Measurements from ENCODE around the gene PLA2G4E. TPM values are rescaled to one million over a fixed set of nuclear protein-coding genes. Genes with fewer than 3 reads are reported as not detected.
A peak's percentile ranks its signal among the peaks of the same experiment; 100 is the strongest.

PLA2G4E gene
- total and polyA plus RNA-seq, 11 donors: 0.01 to 1.1 (median 0.05) TPM; not detected in 6

DNA sequence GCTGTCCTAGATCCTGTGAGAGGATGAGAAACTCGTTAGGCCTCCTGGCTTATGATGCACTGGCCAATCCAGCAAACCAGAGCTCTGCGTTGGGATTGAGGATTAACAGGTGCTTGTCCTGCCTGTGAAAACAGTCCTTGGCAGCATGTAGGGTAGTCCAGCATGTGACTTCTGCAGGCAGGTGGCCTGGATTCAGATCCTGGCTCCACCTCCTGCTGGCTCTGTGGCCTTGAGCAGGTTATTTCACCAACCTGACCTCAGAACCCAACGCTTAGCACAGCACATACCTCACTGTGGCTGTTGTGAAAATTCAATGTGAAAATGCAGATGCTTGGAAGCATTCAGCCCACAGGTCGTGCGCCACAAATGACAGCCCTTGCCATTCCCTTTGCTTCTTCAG lies 40.0 kb upstream of the PLA2G4E start:
- H3K4me3 ChIP-seq: no peak overlapping the region
- peaks cover 0 to 15% (median 3%) of the 10 kb centered on the region in 12 donors for H3K4me1 ChIP-seq
- intact Hi-C loops (cut with DNase I): loop anchor here in 3 of 10 donors (10.0 kb wide), 2 partner anchors 226 to 414 kb away; partner anchors contain the start of gene PLA2G4B (in 1 of the 3)
- H3K36me3 ChIP-seq: no peaks in the 10 kb centered on the region
- TF ChIP-seq, protein P1, sequence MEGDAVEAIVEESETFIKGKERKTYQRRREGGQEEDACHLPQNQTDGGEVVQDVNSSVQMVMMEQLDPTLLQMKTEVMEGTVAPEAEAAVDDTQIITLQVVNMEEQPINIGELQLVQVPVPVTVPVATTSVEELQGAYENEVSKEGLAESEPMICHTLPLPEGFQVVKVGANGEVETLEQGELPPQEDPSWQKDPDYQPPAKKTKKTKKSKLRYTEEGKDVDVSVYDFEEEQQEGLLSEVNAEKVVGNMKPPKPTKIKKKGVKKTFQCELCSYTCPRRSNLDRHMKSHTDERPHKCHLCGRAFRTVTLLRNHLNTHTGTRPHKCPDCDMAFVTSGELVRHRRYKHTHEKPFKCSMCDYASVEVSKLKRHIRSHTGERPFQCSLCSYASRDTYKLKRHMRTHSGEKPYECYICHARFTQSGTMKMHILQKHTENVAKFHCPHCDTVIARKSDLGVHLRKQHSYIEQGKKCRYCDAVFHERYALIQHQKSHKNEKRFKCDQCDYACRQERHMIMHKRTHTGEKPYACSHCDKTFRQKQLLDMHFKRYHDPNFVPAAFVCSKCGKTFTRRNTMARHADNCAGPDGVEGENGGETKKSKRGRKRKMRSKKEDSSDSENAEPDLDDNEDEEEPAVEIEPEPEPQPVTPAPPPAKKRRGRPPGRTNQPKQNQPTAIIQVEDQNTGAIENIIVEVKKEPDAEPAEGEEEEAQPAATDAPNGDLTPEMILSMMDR (IDR thresholded peaks at IDR 0.05): no peak
- no peak for TF ChIP-seq POLR2A (IDR thresholded peaks at IDR 0.05)
- ATAC-seq (no peak), DNase-seq (no peak)
- H3K9me3 ChIP-seq: no peaks in the 10 kb centered on the region
- WGBS, 4 donors: 76 to 87% (median 80%) methylated on average over 5 of the region's 5 CpGs
- H3K27me3 ChIP-seq: peaks cover 0 to 3% (median 0%) of the 10 kb centered on the region in 9 donors
- H3K27ac ChIP-seq: no peak overlapping the region

DNA sequence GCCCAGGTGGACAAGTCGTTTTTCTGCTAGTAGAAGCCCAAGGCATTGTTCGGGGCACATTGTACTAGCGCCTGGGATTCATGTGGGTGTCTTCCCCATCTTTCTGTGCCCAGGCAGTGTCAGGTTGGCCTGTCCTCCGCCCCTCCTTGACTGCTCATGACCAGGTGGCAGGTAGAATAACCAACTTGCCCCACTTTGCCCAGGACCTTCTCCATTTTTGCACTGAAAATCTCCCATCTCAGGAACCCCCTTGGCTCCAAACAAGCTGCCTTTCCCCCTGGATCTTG lies 39.6 kb upstream of the PLA2G4E start:
- no peaks in the 10 kb centered on the region for H3K9me3 ChIP-seq
- ATAC-seq (no peak), DNase-seq (no peak)
- H3K4me1 ChIP-seq: peaks cover 0 to 15% (median 3%) of the 10 kb centered on the region in 12 donors
- no peak overlapping the region for H3K4me3 ChIP-seq
- H3K27me3 ChIP-seq: peaks cover 0 to 3% (median 0%) of the 10 kb centered on the region in 9 donors
- no peaks in the 10 kb centered on the region for H3K36me3 ChIP-seq
- intact Hi-C loops (cut with DNase I): loop anchor here in 3 of 10 donors (10.0 kb wide), 2 partner anchors 226 to 414 kb away; partner anchors contain the start of gene PLA2G4B (in 1 of the 3)
- TF ChIP-seq POLR2A (IDR thresholded peaks at IDR 0.05): no peak
- TF ChIP-seq, protein P1 (IDR thresholded peaks at IDR 0.05): no peak
- H3K27ac ChIP-seq: no peak overlapping the region
- WGBS, 4 donors: 86 to 88% (median 87%) methylated on average over 4 of the region's 4 CpGs

DNA sequence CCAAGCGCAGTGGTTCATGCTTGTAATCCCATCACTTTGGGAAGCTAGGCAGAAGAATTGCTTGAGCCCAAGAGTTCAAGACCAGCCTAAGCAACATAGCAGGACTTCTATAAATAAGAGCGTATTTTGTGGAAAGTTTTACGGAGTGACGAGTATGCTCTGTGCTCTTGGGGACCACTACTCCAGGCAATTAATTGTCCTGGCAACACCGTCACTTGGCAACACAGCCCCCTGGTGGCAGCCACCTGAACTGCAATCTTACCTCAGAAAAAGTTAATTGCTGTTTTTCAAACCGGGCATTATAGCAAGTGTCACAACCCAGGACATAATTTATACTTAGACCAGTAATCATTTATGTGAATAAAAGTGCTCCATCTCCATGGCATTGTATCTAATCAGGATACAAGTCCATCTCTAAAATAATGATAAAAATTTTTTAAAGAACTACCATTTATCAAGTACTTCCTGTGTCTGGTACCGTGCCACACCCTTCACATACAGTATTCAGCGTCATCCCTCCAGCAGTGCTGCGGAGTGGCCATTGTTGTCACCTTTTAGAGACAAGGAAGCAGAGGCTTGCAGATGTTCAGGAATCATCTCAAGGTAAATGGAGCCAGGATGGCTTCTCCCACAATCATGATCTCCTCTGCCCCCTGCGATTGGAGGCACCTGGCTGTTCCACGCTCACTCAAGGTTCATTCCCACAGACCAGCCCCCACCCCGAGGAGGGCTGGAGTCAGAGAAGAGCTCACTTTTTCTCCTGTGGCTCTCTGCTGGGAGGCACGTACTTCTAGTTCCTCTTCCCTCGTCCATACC lies 39.0 kb upstream of the PLA2G4E start:
- Histone ChIP-seq H3K27ac (no peak overlapping the region), H3K9me3 (no peaks in the 10 kb centered on the region), H3K36me3 (no peaks in the 10 kb centered on the region), H3K27me3 (peaks cover 0 to 3% (median 0%) of the 10 kb centered on the region in 9 donors), H3K4me3 (no peak overlapping the region), H3K4me1 (peaks cover 0 to 15% (median 3%) of the 10 kb centered on the region in 12 donors)
- DNase-seq: no peak
- ATAC-seq: no peak
- intact Hi-C loops (cut with DNase I): loop anchor here in 7 of 10 donors (1.0 to 10.0 kb wide), 8 partner anchors 71 to 415 kb away; partner anchors contain the start of genes SPTBN5 (in 2 of the 7), MAPKBP1 (in 1 of the 7) and PLA2G4B (in 1 of the 7)
- TF ChIP-seq, protein P1 (IDR thresholded peaks at IDR 0.05): peak; percentile 80 to 95 (median 88)
- TF ChIP-seq POLR2A (IDR thresholded peaks at IDR 0.05): no peak
- 45 to 50% (median 46%) methylated on average over 14 of the region's 14 CpGs for WGBS, 4 donors

DNA sequence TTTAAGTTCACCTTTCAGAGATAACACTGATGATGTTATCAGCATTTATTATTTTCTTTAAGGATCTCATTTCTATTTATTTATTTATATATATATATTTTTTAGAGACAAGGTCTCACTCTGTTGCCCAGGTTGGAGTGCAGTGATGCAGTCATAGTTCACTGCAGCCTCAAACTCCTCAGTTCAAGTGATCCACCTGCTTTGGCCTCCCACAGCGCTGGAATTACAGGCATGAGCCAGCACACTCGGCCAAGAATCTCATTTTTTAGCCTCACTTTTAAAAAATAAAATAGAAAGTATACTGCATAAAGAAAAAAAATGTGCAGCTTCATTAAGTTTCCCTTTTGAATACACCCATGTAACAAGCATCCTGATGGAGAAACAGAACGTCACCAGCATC lies 37.9 kb upstream of the PLA2G4E start:
- 70 to 77% (median 73%) methylated on average over 3 of the region's 3 CpGs for WGBS, 4 donors

More for the DNA sequence above, 37.9 kb upstream of the PLA2G4E start:
- Histone ChIP-seq H3K4me1 (peaks cover 0 to 15% (median 4%) of the 10 kb centered on the region in 12 donors), H3K27ac (no peak overlapping the region), H3K27me3 (peaks cover 0 to 3% (median 0%) of the 10 kb centered on the region in 9 donors), H3K36me3 (no peaks in the 10 kb centered on the region), H3K9me3 (no peaks in the 10 kb centered on the region), H3K4me3 (no peak overlapping the region)
- ATAC-seq (no peak), DNase-seq (no peak)
- TF ChIP-seq, protein P1 (IDR thresholded peaks at IDR 0.05): no peak
- TF ChIP-seq POLR2A (IDR thresholded peaks at IDR 0.05): no peak
- intact Hi-C loops (cut with DNase I): loop anchor here in 7 of 10 donors (1.0 to 10.0 kb wide), 6 partner anchors 69 to 284 kb away; partner anchors contain the start of genes SPTBN5 (in 2 of the 7) and MAPKBP1 (in 1 of the 7)

Measured in heart left ventricle (tissue), 16 donors.